NCI-H524 (cell line): Measurements from ENCODE around the gene RPSA.
"Not testable (repeated sequence)": the region's sequence is repeated elsewhere in the genome, so short reads cannot be mapped to it uniquely, and the experiment has no call there.

ENCODE experiments used
- DNase-seq, 2 experiments: peaks; one replicate each; lab custom pipeline; 2025; lab: John Stamatoyannopoulos, UW

Gene RPSA

GRCh38 chr3:39406368-39407258 lies at the start of gene RPSA:
Gene RPSA, plus strand, starts transcription at chr3:39406720. Its CDS starts 934 bp downstream, at chr3:39407654.
- DNase-seq, result peak; percentile 84 to 96

- no peak for DNase-seq
Measured at GRCh38 chr3:39358333-39358732, 48.2 kb upstream of the RPSA start.

- DNase-seq, result no peak
Measured at GRCh38 chr3:39361252-39361927, 45.1 kb upstream of the RPSA start.

- DNase-seq, result no peak
Measured at GRCh38 chr3:39362192-39362591, 44.3 kb upstream of the RPSA start.

GRCh38 chr3:39362812-39363211 lies 43.7 kb upstream of the RPSA start:
- DNase-seq, result no peak

- DNase-seq, result not testable (repeated sequence)
Measured at GRCh38 chr3:39370450-39370849, 36.1 kb upstream of the RPSA start.

GRCh38 chr3:39372833-39373232 lies 33.7 kb upstream of the RPSA start:
- DNase-seq, result no peak

- no peak for DNase-seq
Measured at GRCh38 chr3:39376959-39377634, 29.4 kb upstream of the RPSA start.

- no peak for DNase-seq
Measured at GRCh38 chr3:39378088-39378487, 28.4 kb upstream of the RPSA start.

GRCh38 chr3:39378957-39379777 lies 27.4 kb upstream of the RPSA start:
- DNase-seq, result no peak

GRCh38 chr3:39379778-39380155 lies 26.8 kb upstream of the RPSA start:
- no peak for DNase-seq

- DNase-seq, result no peak
Measured at GRCh38 chr3:39381432-39381831, 25.1 kb upstream of the RPSA start.

- no peak for DNase-seq
Measured at GRCh38 chr3:39383045-39383880, 23.3 kb upstream of the RPSA start, which contains the start of gene SLC25A38. Gene SLC25A38, plus strand, starts transcription at chr3:39383370. Its CDS starts 355 bp downstream, at chr3:39383725.

- DNase-seq, result no peak
Measured at GRCh38 chr3:39383881-39384664, 22.4 kb upstream of the RPSA start.

- DNase-seq, result no peak
Measured at GRCh38 chr3:39384665-39385000, 21.9 kb upstream of the RPSA start.

GRCh38 chr3:39385456-39386090 lies 20.9 kb upstream of the RPSA start:
- DNase-seq, result no peak

- DNase-seq, result no peak
Measured at GRCh38 chr3:39386318-39386717, 20.2 kb upstream of the RPSA start.

- DNase-seq, result no peak
Measured at GRCh38 chr3:39387411-39387975, 19.0 kb upstream of the RPSA start.

- DNase-seq, result no peak
Measured at GRCh38 chr3:39388153-39388552, 18.4 kb upstream of the RPSA start.
